Hepatocyte (in vitro differentiated cells): ENCODE results near the gene SLC16A2. TPM values are rescaled to one million over a fixed set of nuclear protein-coding genes. Genes with fewer than 3 reads are reported as not detected.

Experiments used
- DNase-seq: peaks from one replicate; pipeline ENCODE4 v3.0.0-alpha.2; 2016; ENCODE audit warnings: low spot score
- H2AFZ ChIP-seq: fragments of 200-600 bp; sonication (generic); 2 replicates; pipeline ENCODE4 v1.6.0; 2016; ENCODE audit warnings: antibody characterized with exemption, mild to moderate bottlenecking
- H3K27ac ChIP-seq: fragments of 200-600 bp; sonication (generic); 2 replicates; pipeline ENCODE4 v1.5.1; 2016; ENCODE audit warnings: mild to moderate bottlenecking
- H3K27me3 ChIP-seq: fragments of 200-600 bp; sonication (generic); 2 replicates; pipeline ENCODE4 v1.6.1; 2016
- H3K36me3 ChIP-seq: fragments of 200-600 bp; sonication (generic); replicated peaks from 2 replicates; pipeline ENCODE4 v1.5.1; 2016; ENCODE audit warnings: low read depth; ENCODE audit not compliant: insufficient read depth
- H3K4me1 ChIP-seq: fragments of 200-600 bp; sonication (generic); 2 replicates; pipeline ENCODE4 v1.5.1; 2016; ENCODE audit warnings: mild to moderate bottlenecking, moderate library complexity; ENCODE audit not compliant: insufficient read depth
- H3K4me2 ChIP-seq: fragments of 200-600 bp; sonication (generic); 2 replicates; pipeline ENCODE4 v1.6.0; 2016
- H3K4me3 ChIP-seq: fragments of 200-600 bp; sonication (generic); 2 replicates; pipeline ENCODE4 v1.5.1; 2016; ENCODE audit warnings: mild to moderate bottlenecking
- H3K79me2 ChIP-seq: fragments of 200-600 bp; sonication (generic); 2 replicates; pipeline ENCODE4 v1.6.0; 2017; ENCODE audit warnings: mild to moderate bottlenecking
- H3K9me2 ChIP-seq: fragments of 200-600 bp; sonication (generic); replicated peaks from 2 replicates; pipeline ENCODE4 v1.6.0; 2017; ENCODE audit warnings: mild to moderate bottlenecking; ENCODE audit not compliant: insufficient read depth
- H3K9me3 ChIP-seq: fragments of 200-600 bp; sonication (generic); 2 replicates; pipeline ENCODE4 v1.5.1; 2016; ENCODE audit warnings: low read depth, mild to moderate bottlenecking
- H4K20me1 ChIP-seq: fragments of 200-600 bp; sonication (generic); 2 replicates; pipeline ENCODE4 v1.6.0; 2016; ENCODE audit warnings: mild to moderate bottlenecking; ENCODE audit not compliant: insufficient read depth, poor library complexity, severe bottlenecking
- CTCF ChIP-seq: fragments of 200-600 bp; sonication (generic); IDR thresholded peaks from 2 replicates; pipeline ENCODE4 v1.5.1; 2016; ENCODE audit warnings: antibody characterized with exemption, mild to moderate bottlenecking; ENCODE audit not compliant: poor library complexity
- EZH2 ChIP-seq: fragments of 200-600 bp; sonication (generic); IDR thresholded peaks from 2 replicates; pipeline ENCODE4 v1.6.1; 2016; ENCODE audit warnings: antibody characterized with exemption, mild to moderate bottlenecking, borderline replicate concordance
- EZH2phosphoT487 ChIP-seq: fragments of 200-600 bp; sonication (generic); IDR thresholded peaks from one replicate; pipeline ENCODE4 v1.6.1; 2018; ENCODE audit warnings: antibody characterized with exemption, mild to moderate bottlenecking, low read depth, moderate library complexity; ENCODE audit not compliant: unreplicated experiment, severe bottlenecking
- WGBS: methylation state at CpG from one replicate; pipeline ENCODE4 v1.1.6; 2016; ENCODE audit warnings: low lambda C conversion rate; ENCODE audit errors: missing lambda C conversion rate; 5-methylcytosine and 5-hydroxymethylcytosine counted together
- polyA plus RNA-seq: library from polyadenylated mRNA; unstranded; fragments of >200 nt; fragmentation: Nextera tagmentation; extraction: Ambion mirVana; gene quantifications from 2 replicates; pipeline ENCODE4 v1.2.1, GENCODE V29; 2016
- total RNA-seq: library from RNA; depleted of rRNA; stranded (reverse); fragments of >200 nt; gene quantifications from 2 replicates; pipeline ENCODE4 v1.2.3, GENCODE V29; 2014

The SLC16A2 gene
- total and polyA plus RNA-seq, 2 experiments from 2014 or later: 7.7 to 11.2 TPM

- Histone ChIP-seq H3K27ac (peak overlapping the region; percentile 94), H3K4me1 (no peaks in the 10 kb centered on the region), H3K79me2 (no peaks in the 10 kb centered on the region), H4K20me1 (no peaks in the 10 kb centered on the region), H3K9me3 (no peaks in the 10 kb centered on the region), H2AFZ (peak overlapping the region; percentile 85), H3K27me3 (no peaks in the 10 kb centered on the region), H3K36me3 (no peaks in the 10 kb centered on the region), H3K4me3 (peak overlapping the region; percentile 41), H3K9me2 (no peaks in the 10 kb centered on the region), H3K4me2 (peak overlapping the region; percentile 91)
- TF ChIP-seq EZH2 (no peak), CTCF (peak; percentile 22)
- 47% methylated on average over 36 of the region's 48 CpGs for WGBS
- peak; percentile 81 for DNase-seq
Measured at GRCh38 chrX:74536152-74536831, 115.0 kb downstream of the SLC16A2 start.

- TF ChIP-seq CTCF (peak; percentile 6), EZH2 (no peak)
- peak overlapping the region; percentile 41 for H3K4me3 ChIP-seq
- DNase-seq: peak; percentile 44
- H2AFZ ChIP-seq: peak overlapping the region; percentile 85
- H3K4me2 ChIP-seq: peak overlapping the region; percentile 91
- no peaks in the 10 kb centered on the region for H3K9me2 ChIP-seq
- H3K27ac ChIP-seq: peak overlapping the region; percentile 94
- H3K36me3 ChIP-seq: no peaks in the 10 kb centered on the region
- H3K79me2 ChIP-seq: no peaks in the 10 kb centered on the region
- H4K20me1 ChIP-seq: no peaks in the 10 kb centered on the region
- 44% methylated on average over 18 of the region's 26 CpGs for WGBS
- H3K27me3 ChIP-seq: no peaks in the 10 kb centered on the region
- no peaks in the 10 kb centered on the region for H3K9me3 ChIP-seq
- no peaks in the 10 kb centered on the region for H3K4me1 ChIP-seq
Measured at GRCh38 chrX:74536832-74537371, 115.6 kb downstream of the SLC16A2 start.

- WGBS: 50% methylated on average over 2 of the region's 2 CpGs
- no peaks in the 10 kb centered on the region for H3K9me3 ChIP-seq
- no peaks in the 10 kb centered on the region for H3K36me3 ChIP-seq
- no peak overlapping the region for H2AFZ ChIP-seq
- no peak overlapping the region for H3K27ac ChIP-seq
- H3K4me2 ChIP-seq: no peak overlapping the region
- H3K79me2 ChIP-seq: no peaks in the 10 kb centered on the region
- no peak for TF ChIP-seq CTCF
- TF ChIP-seq EZH2: no peak
- no peak for TF ChIP-seq EZH2phosphoT487
- H3K4me3 ChIP-seq: no peak overlapping the region
- H3K27me3 ChIP-seq: no peaks in the 10 kb centered on the region
- no peak for DNase-seq
- H4K20me1 ChIP-seq: no peaks in the 10 kb centered on the region
- no peaks in the 10 kb centered on the region for H3K9me2 ChIP-seq
- H3K4me1 ChIP-seq: no peaks in the 10 kb centered on the region
Measured at GRCh38 chrX:74540635-74541249, 119.4 kb downstream of the SLC16A2 start.
